Measurements from ENCODE around the gene TSHZ3.

The TSHZ3 gene

DNA sequence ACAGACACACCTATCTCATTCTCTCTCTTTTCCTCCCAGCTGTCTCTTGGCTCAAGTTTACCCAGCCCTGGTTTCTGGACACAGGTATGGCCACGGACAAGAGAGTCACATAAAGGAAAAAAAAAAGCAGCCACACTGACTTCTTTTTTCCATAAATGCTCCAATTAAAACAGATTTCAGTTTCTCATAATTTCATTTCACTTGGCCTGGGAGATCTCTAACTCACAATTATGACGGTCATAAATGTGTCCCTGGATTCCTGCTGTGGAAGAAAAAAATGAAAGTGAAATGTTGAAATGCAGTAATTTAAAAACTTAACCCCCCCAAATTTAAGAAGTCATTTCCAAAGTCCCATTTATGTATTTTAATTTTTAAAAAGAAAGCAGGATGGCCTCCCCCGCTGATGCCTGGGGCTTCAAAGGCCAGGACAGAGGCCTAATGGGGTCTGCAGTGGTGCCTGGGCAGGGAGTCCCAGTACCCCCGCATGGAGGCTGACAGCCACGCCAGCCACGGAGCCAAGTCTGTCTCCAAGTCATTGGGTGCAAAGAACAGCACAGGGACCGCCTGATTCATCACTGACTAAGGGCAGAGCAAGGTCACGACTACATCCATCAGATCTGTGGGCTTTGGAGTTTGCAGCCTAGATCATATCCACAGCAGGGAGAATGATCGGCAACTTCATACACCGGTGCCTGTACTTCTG lies 79.7 kb downstream of the TSHZ3 start:
- no peak for TF ChIP-seq CTCF (IDR thresholded peaks at IDR 0.05; ENCODE audit: extremely low read depth, missing control alignments)
- no peak for DNase-seq (ENCODE audit: low spot score)

DNA sequence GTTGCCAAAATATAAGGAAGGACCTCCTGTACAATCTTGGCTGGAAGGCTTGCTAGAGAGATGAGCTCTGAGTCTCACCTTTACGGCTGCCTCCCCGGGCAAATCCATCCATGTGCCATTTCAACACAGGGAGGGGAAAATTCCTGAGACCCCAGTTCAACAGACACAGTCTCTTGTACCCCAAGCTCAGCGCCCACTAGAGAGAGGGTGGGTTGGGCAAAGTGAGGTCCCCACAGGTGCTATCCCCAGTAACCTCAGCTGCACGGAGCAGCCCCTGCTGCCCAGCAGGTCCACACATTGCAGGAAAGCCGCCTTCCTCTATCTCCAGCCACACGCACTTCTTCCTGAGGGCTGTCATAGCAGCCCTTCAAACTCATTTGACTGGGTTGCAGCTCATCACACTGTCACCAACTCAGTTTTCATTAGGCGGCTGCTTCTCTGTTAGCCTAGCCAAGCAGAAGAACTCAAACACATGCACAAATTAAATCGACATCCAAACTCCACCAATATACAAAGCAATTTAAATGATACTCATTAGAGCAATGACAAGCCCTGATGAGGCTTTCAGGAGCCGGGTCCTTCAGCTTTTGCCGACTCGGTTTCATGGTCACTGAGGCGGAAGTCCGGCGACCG lies 80.4 kb downstream of the TSHZ3 start:
- DNase-seq (ENCODE audit: low spot score): no peak
- TF ChIP-seq CTCF (IDR thresholded peaks at IDR 0.05; ENCODE audit: extremely low read depth, missing control alignments): no peak

DNA sequence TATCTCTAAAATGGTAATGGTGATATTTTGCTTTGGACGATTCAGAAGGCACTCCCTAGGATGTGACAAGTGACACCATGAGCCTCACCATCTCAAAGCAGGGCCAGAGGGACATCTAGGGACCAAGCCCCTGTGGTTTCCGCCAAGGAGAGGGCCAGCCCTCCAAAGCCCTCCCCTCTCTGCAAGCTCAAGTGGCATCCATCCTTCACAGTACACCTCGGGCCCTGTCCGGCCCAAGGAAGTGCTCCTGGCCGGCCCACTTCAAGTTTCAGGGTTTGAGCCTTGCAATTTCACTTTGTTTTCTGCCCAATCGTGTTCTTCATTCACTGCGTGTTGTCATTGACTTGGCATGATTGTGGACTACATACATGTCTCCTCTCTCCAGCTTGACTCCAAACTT lies 82.5 kb downstream of the TSHZ3 start:
- no peak for TF ChIP-seq CTCF (IDR thresholded peaks at IDR 0.05; ENCODE audit: extremely low read depth, missing control alignments)
- no peak for DNase-seq (ENCODE audit: low spot score)

DNA sequence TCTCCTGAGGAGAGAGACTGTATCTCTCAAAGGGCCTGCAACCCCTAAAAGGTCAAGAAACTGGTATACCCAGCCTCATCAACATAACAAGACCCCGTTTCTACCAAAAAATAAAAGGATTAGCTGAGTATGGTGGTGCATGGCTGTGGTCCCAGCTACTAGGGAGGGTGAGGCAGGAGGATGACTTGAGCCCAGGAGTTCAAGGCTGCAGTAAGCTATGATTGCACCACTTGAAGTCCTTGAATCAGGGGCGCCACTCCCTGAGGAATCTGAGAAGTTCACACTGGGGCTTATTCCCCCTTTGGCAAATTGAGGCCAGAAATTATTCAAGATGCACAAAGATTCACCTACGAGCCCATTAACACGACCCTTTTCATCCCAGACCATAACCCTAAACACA lies 83.0 kb downstream of the TSHZ3 start:
- TF ChIP-seq CTCF (IDR thresholded peaks at IDR 0.05; ENCODE audit: extremely low read depth, missing control alignments): no peak
- DNase-seq (ENCODE audit: low spot score): no peak

DNA sequence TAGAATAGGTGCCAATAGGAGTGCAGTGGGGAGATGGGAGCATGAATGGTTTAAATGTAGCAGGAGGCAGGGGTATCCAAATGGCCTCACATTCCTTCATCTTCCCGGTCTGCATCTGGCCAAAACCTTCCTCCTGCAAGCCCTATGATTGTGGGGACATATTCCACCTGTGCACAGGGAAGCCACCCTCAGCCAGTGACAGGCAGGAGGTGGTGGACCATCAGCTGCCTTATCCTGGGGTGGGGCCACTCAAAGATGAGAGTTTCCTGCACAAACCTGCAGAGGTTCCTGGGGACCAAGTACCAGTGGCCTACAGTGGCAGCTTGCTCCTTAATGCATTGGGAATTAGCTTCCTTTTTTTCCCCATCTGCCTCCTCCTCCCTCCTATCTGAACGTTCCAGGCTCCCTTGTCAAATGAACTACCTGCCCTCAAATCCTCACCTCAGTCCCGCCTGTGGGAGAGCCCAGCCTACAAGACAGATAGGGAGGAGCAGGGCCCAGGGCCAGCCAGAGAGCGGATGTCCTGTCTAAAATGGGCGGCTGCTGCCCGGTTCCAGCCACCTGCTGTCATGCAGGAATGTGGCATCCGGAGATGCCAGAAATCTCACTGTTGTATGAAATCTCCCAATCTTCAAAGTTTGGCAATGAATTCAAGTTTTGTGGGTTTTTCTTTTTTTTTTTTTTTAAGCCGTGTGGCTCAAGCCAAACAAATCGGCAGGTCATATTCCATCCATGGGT lies 85.0 kb downstream of the TSHZ3 start:
- DNase-seq (ENCODE audit: low spot score): no peak
- no peak for TF ChIP-seq CTCF (IDR thresholded peaks at IDR 0.05; ENCODE audit: extremely low read depth, missing control alignments)

DNA sequence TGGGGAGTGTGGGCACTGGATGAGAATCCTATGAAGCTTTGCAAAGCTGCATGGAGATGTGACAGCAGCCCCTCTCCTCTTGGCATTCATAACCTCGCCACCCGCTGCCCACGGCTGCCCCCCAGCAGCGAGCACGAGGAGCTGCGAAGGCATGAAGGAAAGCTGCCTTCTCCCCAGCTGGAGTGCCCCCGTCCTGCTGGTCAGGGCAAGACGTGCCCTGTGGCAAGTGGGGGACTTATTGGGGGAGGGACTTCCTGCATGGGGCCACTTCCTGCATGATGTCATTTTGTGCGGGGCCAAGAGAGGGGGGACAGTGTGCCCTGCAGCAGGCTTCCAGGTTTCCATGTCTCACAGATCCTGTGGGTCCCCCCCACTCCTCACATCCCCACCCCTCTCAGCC lies 85.9 kb downstream of the TSHZ3 start:
- no peak for DNase-seq (ENCODE audit: low spot score)
- no peak for TF ChIP-seq CTCF (IDR thresholded peaks at IDR 0.05; ENCODE audit: extremely low read depth, missing control alignments)

DNA sequence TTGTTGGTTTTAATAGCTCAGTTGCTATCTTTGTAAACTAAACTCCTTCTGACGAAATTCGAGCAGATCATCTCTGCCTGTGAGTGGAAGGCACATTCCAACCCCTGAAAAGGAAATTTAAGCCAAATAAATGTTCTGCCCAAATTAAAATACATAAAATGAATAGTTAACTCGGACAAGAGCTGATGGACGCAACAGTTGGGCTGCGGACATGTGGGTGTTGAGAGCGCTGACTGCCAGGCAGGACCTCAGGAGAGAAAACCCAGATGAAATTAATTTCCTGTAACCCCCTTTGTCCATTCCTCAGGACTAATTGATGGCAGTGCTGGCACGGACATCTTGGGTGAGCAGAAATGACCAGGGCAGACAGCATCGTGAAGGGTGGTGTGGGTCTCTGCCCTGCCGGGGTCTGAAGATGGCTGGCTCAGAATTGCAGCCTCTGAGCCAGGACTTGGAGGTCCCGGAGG lies 86.5 kb downstream of the TSHZ3 start:
- DNase-seq (ENCODE audit: low spot score): no peak
- no peak for TF ChIP-seq CTCF (IDR thresholded peaks at IDR 0.05; ENCODE audit: extremely low read depth, missing control alignments)

Data from GM20000 (cell line).